NCI-H460 (cell line): ENCODE data around the gene DPH2. TPM values are rescaled to one million over a fixed set of nuclear protein-coding genes. Genes with fewer than 3 reads are reported as not detected.

Experiments used
- DNase-seq: peaks from one replicate; pipeline ENCODE4 v3.0.0-alpha.2; 2016; ENCODE audit warnings: low read depth; ENCODE audit errors: extremely low read depth
- total RNA-seq: library from RNA; depleted of rRNA; stranded (reverse); fragments of >200 nt; shearing (Covaris generic); gene quantifications from 2 replicates; pipeline ENCODE4 v1.2.3, GENCODE V29; 2014; rRNA removed

The DPH2 gene
- total RNA-seq, 1 experiment from 2014 or later: 28.9 TPM

- no peak for DNase-seq
Measured at GRCh38 chr1:44021581-44022321, 51.9 kb downstream of the DPH2 start.

Other genes with a start within 250 kb of the DPH2 start
- 9.7 and 10.7 TPM in 2 replicates for gene ARTN, start 36.2 kb upstream of the DPH2 start, total RNA-seq
- 10.1 and 11.6 TPM in 2 replicates for gene IPO13, start 23.1 kb upstream of the DPH2 start, total RNA-seq
- 109 and 124 TPM in 2 replicates for gene ATP6V0B, start 5.0 kb downstream of the DPH2 start, total RNA-seq
- gene B4GALT2, start 9.2 kb downstream of the DPH2 start, total RNA-seq: 38.6 and 46.2 TPM in 2 replicates
- 1.0 and 1.2 TPM in 2 replicates for gene CCDC24, start 21.6 kb downstream of the DPH2 start, total RNA-seq
- gene SLC6A9, start 61.5 kb downstream of the DPH2 start, total RNA-seq: 12.1 and 12.9 TPM in 2 replicates
- gene KLF17, start 148.8 kb downstream of the DPH2 start, total RNA-seq: not detected in 2 replicates
- gene KLF18, start 171.6 kb downstream of the DPH2 start, total RNA-seq: not detected in 2 replicates
- 11.1 and 12.7 TPM in 2 replicates for gene DMAP1, start 243.5 kb downstream of the DPH2 start, total RNA-seq